ENCODE data around the gene WDR90.

WDR90 gene

GRCh38 chr16:637081-638018, 11.8 kb upstream of the WDR90 start:
- peak; percentile 74 to 78 for DNase-seq (ENCODE audit: extremely low read depth in 1 of 2, low read depth in 1 of 2)

DNA sequence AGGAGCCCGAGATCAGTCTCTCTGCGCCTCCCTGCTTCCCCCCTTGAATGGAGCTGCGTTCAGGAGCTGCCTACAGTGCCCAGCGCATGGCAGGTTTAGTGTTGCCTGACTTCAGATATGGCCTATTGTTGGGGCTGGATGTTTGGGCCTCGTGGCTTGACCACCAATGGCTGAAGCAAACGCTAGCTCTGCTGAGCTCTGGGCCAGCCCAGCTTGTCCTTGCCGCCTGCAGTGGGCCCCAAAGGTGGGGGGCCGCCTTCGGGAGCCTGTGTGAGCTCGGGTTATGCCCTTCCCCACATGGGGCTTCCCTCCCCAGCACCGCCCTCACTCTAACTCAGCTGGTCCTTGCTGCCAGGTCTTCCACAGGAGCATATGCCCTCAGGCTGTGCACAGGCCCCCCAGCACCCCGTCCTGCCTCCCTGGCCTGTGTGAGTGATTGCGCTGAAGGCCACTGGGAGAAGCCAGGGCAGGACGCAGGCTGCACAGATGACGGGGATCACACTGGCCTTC, 11.1 kb upstream of the WDR90 start:
- no peak for DNase-seq (ENCODE audit: extremely low read depth in 1 of 2, low read depth in 1 of 2)

DNA sequence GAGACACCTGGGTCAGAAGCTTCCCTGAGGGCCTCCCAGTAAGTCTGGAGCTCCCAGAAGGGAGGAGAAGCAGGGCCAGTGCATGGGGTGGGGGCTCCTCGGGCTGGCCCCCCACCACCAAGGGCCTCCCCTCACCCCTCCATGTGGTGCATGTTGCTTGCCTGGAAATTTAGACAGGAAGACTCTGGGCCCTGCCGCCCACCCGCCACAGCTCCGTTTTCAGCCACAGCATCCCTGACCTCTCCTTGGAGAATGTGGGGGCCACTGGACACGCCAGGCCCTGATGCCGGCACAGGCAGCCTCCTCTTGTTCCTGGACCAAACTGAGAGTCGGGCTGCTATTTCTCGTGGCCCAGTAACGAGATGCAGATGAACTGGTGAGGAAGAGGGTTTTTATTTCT, 10.3 kb upstream of the WDR90 start:
- DNase-seq (ENCODE audit: extremely low read depth in 1 of 2, low read depth in 1 of 2), result no peak

DNA sequence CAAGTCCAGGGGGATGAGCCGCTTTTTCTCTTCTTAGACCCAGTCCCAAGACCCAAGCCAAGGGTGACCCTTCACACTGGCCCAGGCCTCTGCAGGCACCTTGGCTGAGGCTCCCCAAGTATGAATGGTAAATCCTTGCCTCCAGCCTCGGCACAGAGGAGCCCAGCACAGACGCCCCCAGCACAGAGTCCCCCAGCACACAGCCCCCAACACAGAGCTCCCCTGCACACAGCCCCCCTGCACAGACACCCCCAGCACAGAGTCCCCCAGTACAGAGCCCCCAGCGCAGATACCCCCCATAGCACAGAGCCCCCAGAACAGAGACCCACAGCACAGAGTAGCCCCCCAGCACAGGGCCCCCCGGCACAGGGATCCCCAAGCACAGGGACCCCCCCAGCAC, 8.6 kb upstream of the WDR90 start:
- no peak for DNase-seq (ENCODE audit: extremely low read depth in 1 of 2, low read depth in 1 of 2)

DNA sequence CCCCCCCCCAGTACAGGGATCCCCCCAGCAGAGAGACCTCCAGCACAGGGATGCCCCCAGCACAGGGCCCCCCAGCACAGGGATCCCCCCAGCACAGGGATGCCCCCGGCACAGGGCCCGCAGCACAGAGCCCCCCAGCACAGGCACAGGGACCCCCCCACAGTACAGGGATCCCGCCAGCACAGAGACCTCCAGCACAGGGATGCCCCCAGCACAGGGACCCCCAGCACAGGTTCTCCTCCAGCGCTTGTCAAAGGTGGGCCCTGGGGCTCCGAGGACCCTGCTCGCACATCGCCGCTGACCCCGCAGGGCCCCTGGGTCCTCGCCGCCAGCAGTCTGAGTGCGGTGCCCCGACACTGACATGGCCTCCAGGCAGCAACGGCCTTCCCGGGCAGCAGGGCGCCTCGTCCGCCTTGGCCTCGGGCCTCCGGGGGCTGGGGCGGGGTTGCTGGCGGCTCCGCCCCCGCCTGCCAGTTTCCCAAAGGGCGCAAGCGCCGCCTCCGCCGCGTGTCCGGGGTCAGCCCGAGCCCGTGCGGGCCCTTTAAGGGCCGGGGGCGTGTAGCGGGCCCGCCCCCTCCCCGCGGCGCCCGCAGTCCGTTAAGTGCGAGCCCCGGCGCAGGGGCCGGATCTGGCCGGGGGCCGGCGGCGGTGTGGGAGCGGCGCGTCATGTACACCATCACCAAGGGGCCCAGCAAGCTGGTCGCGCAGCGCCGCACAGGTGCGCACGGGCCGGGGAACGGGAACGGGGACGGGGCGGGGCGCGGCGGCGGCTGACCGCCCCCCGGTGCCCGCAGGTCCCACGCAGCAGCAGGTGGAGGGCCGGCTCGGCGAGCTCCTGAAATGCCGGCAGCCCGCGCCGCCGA, 7.6 kb upstream of the WDR90 start, which contains the start of gene MCRIP2:
Gene MCRIP2, plus strand, starts transcription at position 503 of the 863 bp plus-strand sequence. Its CDS starts 164 bp downstream, at position 667.
- peak; percentile 72 to 74 for DNase-seq (ENCODE audit: extremely low read depth in 1 of 2, low read depth in 1 of 2)

DNA sequence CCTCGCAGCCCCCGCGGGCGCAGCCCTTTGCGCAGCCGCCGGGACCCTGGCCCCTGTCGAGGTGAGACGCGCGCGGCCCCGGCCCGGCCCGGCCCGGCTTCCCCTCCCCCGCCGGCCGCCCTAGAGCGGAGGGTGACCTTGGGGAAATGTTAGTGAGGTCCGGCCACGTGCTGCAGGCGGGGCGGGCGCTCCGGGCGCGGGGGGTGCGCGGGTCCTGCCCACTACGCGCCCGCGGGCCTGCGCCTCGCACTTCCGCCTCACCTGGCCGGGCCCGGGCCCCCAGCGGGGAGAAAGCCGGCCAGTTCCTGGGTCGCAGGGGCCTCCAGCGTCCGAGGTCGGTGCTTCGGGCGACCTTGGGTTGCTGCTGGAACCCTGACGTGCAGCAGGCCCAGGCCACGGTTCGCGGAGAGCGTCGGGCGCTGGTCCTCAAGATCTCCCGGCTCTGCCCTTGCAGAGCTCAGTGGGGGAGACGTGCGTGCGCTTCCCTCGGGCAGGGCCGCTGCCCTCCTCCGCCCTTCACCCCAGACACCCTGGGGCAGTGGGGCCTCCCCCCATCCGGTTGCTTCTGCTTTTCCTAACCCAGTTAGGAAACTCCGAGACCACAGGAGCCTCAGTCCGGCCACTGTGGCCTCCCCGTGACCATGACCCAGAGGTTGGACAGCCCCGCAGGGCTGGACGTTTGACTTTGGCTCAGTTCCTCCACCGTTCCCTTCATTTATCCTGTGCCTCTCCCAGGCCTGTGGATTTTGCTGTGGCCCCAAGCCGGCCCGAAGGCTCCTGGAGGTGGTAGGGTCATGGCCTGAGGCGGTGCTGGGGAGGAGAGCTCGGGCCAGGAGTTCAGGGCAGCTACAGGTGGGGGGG, 6.7 kb upstream of the WDR90 start:
- peak in 1 of 2 donors; percentile 37 for DNase-seq (ENCODE audit: extremely low read depth in 1 of 2, low read depth in 1 of 2)

- no peak for DNase-seq (ENCODE audit: extremely low read depth in 1 of 2, low read depth in 1 of 2)
Observed at GRCh38 chr16:643050-643368, 6.2 kb upstream of the WDR90 start.

DNA sequence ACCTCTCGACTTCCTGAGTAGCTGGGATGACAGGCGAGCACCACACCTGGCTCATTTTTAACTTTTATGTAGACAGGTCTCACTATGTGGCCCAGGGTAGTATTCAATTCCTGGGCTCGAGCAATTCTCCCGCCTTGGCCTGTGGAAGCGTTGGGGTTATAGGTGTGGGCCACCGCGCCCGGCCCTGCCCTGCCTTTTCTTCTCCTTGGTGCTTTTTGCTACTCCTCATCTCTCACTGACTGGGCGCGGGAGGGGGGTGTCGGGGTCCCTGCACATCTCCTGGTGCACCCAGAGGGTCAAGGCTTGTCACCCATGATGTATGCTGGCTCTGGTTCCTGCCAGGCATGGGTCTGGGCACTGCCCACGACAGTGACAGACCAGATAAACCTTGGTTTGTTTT, 4.6 kb upstream of the WDR90 start:
- no peak for DNase-seq (ENCODE audit: extremely low read depth in 1 of 2, low read depth in 1 of 2)

GRCh38 chr16:645852-646678, 3.1 kb upstream of the WDR90 start:
- DNase-seq (ENCODE audit: extremely low read depth in 1 of 2, low read depth in 1 of 2), result no peak

DNA sequence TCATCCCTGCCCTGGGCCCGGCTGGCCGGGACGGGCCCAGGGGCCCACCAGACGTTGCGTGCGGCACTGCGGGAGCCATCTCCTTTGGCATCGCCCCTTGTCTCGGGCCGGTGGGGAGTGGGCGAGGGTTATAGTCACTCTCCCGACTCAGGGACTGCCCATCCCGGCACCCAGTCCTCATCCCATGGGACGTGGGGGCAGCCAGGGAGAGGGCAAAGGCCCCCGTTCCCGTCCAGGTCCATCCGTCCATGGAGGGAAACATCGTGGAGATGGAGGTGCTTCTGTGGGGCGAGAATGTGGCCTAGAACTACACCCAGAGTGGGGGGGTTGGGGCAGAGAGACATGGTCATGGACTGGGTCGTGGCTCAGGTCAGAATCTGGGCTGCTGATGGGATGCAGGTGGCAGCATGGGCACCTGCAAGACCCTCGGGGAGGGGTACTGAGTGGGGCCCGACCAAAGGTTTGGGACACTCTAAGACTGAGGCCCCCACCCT, 2.4 kb upstream of the WDR90 start:
- DNase-seq (ENCODE audit: extremely low read depth in 1 of 2, low read depth in 1 of 2), result no peak

DNA sequence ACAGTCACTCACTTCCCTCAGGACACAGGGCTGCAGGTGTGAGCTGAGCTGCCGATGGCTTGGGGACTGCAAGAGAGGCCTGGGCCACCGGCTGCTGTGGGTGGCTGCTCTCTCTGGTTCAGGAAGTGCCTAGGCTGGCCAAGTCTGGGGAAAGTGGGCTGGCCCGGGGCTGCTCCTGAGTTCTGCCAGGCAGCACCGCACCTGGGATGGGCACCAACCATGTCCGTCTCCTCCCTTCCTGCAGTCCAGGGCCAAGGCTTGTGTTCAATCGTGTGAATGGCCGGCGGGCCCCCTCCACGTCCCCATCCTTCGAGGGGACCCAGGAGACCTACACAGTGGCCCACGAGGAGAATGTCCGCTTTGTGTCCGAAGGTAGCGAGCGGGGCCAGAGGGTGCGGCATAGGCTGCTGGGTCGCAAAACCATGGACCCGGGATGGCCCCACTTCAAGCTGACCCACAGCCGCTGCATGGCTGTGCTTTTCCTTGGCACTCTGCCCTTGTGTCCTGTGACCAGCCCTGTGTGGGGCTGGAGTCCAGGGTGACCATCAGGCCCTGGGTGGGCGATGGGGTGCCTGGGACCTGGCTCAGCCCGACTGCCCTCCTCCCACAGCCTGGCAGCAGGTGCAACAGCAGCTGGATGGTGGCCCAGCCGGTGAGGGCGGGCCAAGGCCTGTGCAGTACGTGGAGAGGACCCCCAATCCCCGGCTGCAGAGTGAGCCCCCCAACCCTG, 1.8 kb upstream of the WDR90 start:
- no peak for DNase-seq (ENCODE audit: extremely low read depth in 1 of 2, low read depth in 1 of 2)

- DNase-seq (ENCODE audit: extremely low read depth in 1 of 2, low read depth in 1 of 2), result no peak
Observed at GRCh38 chr16:648071-648780, 939 bp upstream of the WDR90 start.

GRCh38 chr16:649631-650030, 466 bp downstream of the WDR90 start:
- DNase-seq (ENCODE audit: extremely low read depth in 1 of 2, low read depth in 1 of 2), result no peak

DNA sequence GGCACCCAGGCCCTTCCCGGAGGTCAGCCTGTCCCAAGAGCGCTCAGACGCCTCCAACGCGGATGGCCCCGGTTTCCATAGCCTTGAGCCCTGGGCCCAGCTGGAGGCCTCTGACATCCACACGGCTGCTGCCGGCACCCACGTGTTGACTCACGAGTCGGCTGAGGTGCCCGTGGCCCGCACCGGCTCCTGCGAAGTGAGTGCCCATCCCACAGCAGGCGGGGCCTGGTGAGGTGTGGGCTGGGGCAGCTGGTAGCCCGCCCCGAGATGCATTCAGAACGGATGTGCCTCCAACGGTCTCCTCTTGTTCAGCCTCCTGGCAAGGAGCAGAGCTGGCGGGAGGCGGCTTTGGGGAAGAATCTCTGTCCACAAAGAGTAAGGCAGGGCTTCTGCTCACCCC, 2.7 kb downstream of the WDR90 start:
- DNase-seq (ENCODE audit: extremely low read depth in 1 of 2, low read depth in 1 of 2), result no peak

GRCh38 chr16:652454-653305, 3.5 kb downstream of the WDR90 start:
- DNase-seq (ENCODE audit: extremely low read depth in 1 of 2, low read depth in 1 of 2), result no peak

- no peak for DNase-seq (ENCODE audit: extremely low read depth in 1 of 2, low read depth in 1 of 2)
Observed at GRCh38 chr16:654034-654433, 4.9 kb downstream of the WDR90 start.

DNA sequence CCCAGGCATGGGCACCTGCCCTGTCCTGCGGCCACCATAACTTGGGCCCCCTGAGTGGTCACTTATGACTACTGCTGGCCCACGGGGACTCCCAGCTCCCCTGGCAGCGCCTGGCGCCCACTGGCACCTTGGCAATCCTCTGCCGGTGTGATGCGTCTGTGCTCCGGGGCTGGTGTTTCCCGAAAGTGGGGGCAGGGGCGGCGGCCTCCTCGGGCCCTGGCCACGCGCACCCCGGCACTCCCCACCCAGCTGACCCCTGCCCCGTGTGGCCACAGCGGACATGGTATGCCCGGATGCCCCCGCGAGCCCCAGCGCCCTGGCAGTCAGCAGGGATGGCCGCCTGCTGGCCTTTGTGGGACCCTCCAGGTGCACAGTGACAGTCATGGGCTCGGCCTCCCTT, 8.3 kb downstream of the WDR90 start:
- DNase-seq (ENCODE audit: extremely low read depth in 1 of 2, low read depth in 1 of 2), result no peak

Data from stimulated activated CD8-positive, alpha-beta memory T cell treated with anti-CD3 and anti-CD28 coated beads, Interleukin-7, amount 100 ng/mL, for 48 hours (primary cell).